Stimulated activated CD4-positive, alpha-beta T cell treated with anti-CD3 and anti-CD28 coated beads, Interleukin-1b, Interleukin-23, amount 100 ng/mL, for 24 hours (primary cell): Measurements from ENCODE around the gene INSR.
"Not testable (repeated sequence)": the region's sequence is repeated elsewhere in the genome, so short reads cannot be mapped to it uniquely, and the experiment has no call there.

Experiments used
- DNase-seq, 4 experiments: peaks; one replicate each; pipeline ENCODE4 v3.0.0-alpha.2; 2020; ENCODE audit warnings: low read depth in 4 of 4, low spot score in 1 of 4

Gene INSR

GRCh38 chr19:7293762-7294557 lies at the start of gene INSR:
TSS of gene INSR (minus strand) at chr19:7294414. CDS start at chr19:7293891, 523 bp downstream.
- peak in 3 of 4 experiments; percentile 21 to 64 (median 51) for DNase-seq

DNA sequence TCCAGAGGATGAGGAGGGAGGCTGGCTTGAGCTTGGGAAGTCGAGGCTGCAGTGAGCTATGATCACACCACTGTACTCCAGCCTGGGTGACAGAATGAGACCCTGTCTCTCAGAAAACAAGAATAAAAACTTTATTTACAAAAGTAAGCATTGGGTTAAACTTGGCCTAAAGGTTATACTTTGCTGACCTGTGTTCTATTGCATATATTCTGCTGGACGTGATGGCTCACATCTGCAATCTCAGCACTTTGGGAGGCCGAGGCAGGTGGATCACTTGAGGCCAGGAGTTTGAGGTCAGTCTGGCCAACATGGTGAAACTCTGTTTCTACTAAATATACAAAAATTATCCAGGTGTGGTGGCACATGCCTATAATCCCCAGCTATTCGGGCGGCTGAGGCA lies 47.9 kb upstream of the INSR start:
- DNase-seq: no peak

DNA sequence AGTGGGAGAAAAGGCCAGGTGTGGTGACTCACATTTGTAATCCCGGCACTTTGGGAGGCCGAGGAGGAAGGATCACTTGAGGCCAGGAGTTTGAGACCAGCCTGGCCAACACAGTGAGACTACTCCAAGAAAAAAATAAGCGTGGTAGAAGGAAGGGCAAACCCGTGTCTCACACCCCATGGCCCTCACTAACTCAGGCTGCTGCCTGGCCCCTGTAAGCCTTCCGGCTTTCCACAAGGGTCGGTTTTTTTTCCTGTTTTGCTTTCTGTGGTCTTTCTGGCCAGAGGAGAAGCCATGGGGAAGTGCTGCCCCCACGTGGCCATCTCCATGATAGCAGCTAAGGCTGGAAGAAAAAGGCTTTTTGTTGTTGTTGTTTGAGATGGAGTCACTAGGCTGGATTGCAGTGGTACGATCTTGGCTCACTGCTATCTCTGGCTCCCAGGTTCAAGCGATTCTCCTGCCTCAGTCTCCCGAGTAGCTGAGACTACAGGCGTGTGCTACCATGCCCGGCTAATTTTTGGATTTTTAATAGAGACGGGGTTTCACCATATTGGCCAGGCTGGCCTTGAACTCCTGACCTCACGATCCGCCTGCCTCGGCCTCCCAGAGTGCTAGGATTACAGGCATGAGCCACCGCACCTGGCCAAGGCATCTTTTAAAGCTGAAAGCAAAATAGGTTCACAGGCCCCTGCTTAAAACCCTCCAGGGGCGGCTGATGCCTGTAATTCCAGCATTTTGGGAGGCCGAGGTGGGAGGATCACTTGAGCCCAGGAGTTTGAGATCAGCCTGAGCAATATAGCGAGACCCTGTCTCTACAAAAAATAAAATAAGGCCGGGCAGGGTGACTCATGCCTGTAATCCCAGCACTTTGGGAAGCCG lies 47.0 kb upstream of the INSR start:
- DNase-seq: peak; percentile 66 to 91 (median 74)

DNA sequence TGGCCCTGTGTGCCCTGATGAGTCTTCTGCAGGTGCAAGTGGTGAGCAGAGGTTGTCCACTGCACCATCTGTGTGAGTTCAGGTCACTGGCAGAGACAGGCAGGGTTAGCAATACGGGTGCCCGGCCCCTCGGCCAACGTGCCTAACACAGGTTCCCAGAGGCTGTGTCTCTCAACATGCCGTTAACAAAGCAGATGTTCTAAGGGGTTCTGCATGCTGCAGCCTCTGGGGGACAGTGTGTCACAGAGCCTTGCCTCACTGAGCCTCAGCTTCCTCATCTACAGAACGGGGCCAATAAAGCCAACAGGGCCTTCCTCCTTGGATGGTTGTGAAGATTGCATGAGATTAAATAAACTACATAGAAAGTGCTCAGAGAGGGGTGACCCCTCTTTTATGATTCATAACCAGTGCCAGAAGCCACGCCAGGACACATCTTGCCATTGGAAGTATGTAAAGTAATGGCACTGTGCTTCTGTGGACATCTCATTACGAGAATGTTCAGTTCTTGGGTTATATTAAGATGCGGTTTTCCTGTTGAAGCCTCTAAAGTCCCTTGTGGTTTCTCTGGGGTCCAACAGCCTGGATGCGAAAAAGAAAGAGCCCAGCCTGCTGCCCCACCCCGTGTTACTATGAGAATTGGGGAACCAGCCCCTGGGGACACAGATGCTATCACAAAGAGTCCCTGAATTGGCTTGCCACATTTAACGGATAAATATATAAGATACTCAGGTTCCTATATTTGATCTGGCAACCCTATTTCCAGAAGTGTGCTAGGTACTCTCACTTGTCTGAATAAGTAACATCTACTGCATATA lies 43.4 kb upstream of the INSR start:
- DNase-seq: no peak

- DNase-seq: no peak
Measured at GRCh38 chr19:7336321-7336973, 42.2 kb upstream of the INSR start.

- no peak for DNase-seq
Measured at GRCh38 chr19:7333198-7334118, 39.2 kb upstream of the INSR start.

- no peak for DNase-seq
Measured at GRCh38 chr19:7331446-7331845, 37.2 kb upstream of the INSR start.

GRCh38 chr19:7328647-7329046 lies 34.4 kb upstream of the INSR start:
- DNase-seq: no peak

DNA sequence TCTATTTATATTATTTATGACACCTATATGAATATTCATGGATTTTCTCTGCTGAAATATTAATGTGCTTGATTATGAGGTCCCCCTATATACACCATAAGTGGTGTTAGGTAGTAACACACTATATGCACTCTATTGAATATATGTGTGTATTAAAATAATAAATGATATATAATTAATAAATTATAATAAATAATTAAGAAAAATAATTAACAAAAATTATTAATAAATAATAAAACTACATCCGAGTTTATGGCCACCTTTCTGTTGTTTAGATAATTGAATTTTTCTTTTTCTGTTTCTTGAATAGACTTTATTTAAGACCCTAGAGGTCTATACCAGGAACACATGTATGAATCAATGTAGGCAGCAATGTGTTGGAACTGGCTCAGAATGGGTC lies 33.6 kb upstream of the INSR start:
- DNase-seq: no peak

DNA sequence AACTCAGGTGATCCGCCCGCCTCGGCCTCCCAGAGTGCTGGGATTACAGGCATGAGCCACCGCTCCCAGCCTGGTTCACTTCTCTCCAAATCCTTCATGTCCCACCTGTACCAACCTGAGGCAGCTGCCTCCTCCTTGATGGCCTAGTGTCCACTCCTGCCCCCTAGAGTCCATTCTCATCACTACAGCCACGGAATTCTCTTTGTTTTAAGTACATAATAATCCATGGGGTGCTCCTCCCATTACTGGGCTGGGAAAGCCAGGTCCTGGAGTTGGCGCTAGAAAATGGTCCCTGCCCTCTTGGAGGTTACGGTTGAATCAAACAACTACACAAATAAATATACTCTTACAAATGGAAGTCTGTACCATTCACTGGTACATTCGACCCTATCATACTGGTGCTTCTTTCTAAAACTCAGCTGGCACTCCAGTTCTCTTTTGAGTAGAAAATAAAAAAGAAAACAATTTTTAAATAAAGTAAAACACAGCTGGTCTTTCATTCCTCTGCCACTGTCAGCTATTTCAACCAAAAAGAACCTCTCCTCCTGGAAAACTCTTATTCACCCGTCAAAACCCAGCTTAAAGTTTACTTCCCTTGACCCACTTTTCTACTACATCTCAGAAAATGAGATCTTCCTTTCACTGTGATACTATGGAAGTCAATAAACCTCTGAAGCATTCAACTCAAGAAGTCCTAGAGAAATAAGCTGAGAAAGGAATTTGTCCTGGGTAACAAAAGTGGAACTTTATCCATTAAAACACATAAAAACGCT lies 32.1 kb upstream of the INSR start:
- no peak for DNase-seq

DNA sequence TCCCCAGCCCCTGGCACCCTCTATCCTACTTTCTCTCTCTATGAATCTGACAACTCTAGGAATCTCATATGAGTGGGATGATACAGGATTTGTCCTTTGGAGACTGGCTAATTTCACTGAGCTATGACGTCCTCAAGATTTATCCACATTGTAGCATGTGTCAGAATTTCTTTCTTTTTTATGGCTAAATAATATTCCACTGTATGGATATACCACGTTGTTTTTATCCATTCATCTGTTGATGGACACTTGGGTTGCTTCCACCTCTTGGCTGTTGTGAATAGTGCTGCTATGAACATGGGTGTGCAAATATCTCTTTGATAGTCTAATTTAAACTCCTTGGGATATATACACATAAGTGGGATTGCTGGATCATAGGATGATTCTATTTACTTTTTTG lies 24.0 kb upstream of the INSR start:
- DNase-seq: no peak

DNA sequence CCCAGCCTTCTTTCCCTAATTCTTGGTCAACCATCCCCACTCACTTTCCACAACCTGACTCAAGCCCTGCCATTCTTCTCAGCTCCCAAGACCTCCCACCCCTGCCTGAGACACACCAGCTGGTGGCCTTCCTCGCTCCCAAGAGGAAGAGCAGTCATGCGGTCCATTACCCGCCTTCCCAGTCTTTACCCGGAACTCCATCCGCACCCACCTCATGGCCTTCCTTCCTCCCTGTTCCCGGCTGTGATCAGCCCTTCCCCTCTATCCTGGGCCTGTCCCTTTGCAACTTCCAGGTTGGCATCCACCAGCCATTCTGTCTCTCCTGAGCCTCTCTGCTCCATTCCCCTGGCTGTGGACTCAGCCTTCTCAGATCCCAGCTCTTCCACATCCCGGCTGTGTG lies 18.6 kb upstream of the INSR start:
- DNase-seq: no peak

GRCh38 chr19:7311911-7312310 lies 17.7 kb upstream of the INSR start:
- DNase-seq: no peak

GRCh38 chr19:7308327-7308726 lies 14.1 kb upstream of the INSR start:
- DNase-seq: not testable (repeated sequence)

DNA sequence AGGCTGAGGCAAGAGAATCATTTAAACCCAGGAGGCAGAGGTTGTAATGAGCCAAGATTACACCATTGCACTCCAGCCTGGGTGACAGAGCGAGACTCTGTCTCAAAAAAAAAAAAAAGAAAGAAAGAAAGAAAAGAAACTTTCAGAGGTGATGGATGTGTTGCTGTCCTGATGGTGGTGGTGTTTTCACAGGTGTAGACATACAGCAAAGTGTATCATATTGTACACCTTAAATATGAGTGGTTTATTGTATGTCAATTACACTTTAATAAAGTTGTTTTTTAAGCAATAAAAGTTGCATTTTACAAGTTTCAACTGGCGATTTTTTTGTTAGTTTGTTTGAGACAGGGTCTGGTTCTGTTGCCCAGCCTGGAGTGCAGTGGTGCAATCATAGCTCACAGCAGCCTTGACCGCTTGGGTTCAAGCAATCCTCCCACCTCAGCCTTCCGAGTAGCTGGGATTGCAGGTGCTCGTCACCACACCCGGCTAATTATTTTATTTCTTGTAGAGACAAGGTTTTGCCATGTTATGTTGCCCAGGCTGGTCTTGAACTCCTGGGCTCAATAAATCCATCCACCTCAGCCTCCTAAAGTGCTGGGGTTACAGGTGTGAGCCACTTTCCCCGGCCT lies 13.5 kb upstream of the INSR start:
- no peak for DNase-seq

DNA sequence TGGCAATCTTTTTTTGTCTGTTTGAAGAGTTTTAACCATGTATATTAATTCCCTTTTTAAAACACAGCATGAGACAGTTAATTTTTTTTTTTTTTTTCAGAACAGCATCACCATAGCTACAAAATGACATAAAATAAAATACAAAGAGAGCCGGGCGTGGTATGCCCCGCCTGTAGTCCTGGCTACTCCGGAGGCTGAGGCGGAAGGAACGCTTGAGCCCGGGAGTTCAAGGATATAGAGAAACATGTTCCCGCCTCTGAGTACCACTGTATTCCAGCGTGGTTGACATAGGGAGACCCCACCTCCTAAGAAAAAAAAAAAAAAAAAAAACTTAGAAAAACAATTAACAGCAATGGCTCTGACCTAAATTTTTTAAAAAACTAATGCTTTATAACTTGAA lies 10.0 kb upstream of the INSR start:
- no peak for DNase-seq

GRCh38 chr19:7303470-7303869 lies 9.3 kb upstream of the INSR start:
- DNase-seq: no peak

- no peak for DNase-seq
Measured at GRCh38 chr19:7301525-7301924, 7.3 kb upstream of the INSR start.

- DNase-seq: no peak
Measured at GRCh38 chr19:7297742-7298141, 3.5 kb upstream of the INSR start.
